Measurements from ENCODE around the gene PRKRA.

DNA sequence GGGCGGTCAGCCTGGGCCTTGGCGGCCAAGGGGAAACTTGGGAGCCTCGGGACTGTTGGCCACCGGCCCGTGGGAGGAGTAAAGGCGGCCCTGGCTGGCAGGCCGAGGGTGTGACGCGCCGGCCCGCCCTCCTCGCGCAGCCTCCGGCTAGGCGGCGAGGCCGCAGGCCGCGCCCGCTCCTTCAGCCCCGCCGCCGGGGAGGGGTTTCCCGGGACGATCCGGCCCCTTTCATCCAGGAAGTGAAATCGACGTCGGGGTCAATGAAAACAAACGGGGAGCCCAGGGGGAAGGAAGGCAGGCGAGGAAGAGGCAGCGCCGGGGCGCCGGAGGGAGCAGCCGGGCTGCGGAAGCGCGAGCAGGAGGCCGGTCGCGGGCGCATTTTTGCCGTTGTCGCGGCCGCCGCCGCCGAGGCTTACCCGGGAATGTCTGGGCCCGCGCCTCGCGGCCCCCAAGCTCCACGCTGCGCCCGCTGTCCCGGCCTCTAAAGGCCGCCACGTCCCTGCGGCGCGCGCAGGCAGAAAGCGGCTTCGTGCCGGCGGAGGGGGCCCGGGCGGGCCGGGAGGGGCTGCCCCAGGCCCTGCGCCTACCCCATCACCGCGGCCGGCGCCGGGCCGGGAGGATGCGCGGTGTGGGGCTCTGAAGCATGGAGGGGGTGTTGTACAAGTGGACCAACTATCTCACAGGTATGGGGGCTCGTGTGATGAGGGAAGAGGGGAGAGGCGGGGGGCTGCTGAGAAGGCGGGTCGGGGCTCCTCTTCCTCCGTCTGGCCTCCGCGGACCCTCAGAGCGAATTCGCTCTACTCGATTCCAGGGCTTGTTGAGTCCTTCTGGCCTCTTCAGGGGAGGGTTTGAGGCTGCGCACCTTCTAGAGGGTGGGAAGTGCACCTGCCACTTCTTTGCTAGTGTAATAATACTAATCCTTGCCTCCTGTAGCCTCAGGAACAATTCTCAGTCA, 29.5 kb upstream of the PRKRA start, which contains the start of gene PLEKHA3:
- no peak for TF ChIP-seq EZH2 (IDR thresholded peaks at IDR 0.05; ENCODE audit: low read depth, unreplicated experiment)
- no peak for TF ChIP-seq STAT1 (IDR thresholded peaks at IDR 0.05; ENCODE audit: unreplicated experiment)

All from GM23338 (cell line).